Esophagus (tissue), 2 donors: ENCODE data around the gene CLHC1. TPM values are rescaled to one million over a fixed set of nuclear protein-coding genes. Genes with fewer than 3 reads are reported as not detected.
"Not testable (repeated sequence)": the region's sequence is repeated elsewhere in the genome, so short reads cannot be mapped to it uniquely, and the experiment has no call there.

ENCODE experiments used
- H3K27ac ChIP-seq, 2 donors: one replicate each; pipeline ENCODE4 v1.5.1; 2013; ENCODE audit warnings: low read depth in 2 of 2, mild to moderate bottlenecking in 2 of 2, inconsistent platforms in 1 of 2, low read length in 1 of 2, moderate library complexity in 1 of 2
- H3K27me3 ChIP-seq, 2 donors: one replicate each; pipeline ENCODE4 v1.6.1; 2013; ENCODE audit warnings: low read length in 2 of 2, control low read depth in 1 of 2, mild to moderate bottlenecking in 1 of 2; ENCODE audit not compliant: insufficient read depth in 2 of 2, control insufficient read depth in 1 of 2
- H3K36me3 ChIP-seq, 2 donors: one replicate each; pipeline ENCODE4 v1.6.1; 2013; ENCODE audit warnings: low read length in 1 of 2; ENCODE audit not compliant: control insufficient read depth in 2 of 2, insufficient read depth in 2 of 2
- H3K4me1 ChIP-seq, 2 donors: one replicate each; pipeline ENCODE4 v1.6.1; 2013; ENCODE audit warnings: low read length in 1 of 2; ENCODE audit not compliant: control insufficient read depth in 2 of 2, insufficient read depth in 2 of 2
- H3K4me3 ChIP-seq, 2 donors: one replicate each; pipeline ENCODE4 v1.5.1; 2013; ENCODE audit warnings: low read length in 2 of 2, mild to moderate bottlenecking in 2 of 2, low read depth in 1 of 2, moderate library complexity in 1 of 2
- H3K9me3 ChIP-seq, 2 donors: one replicate each; pipeline ENCODE4 v1.6.1; 2013; ENCODE audit warnings: mild to moderate bottlenecking in 2 of 2, low read depth in 1 of 2, low read length in 1 of 2, moderate library complexity in 1 of 2; ENCODE audit not compliant: control insufficient read depth in 2 of 2, insufficient read depth in 1 of 2
- WGBS, 2 donors: extraction: QIAGEN DNeasy Blood & Tissue Kit; methylation state at CpG; one replicate each; pipeline ENCODE4 v1.1.7; 2013; 5-methylcytosine and 5-hydroxymethylcytosine counted together
- polyA plus RNA-seq, 2 donors: library from polyadenylated mRNA; stranded (reverse); fragments of 200-250 nt; gene quantifications; one replicate each; pipeline ENCODE4 v1.2.3, GENCODE V29; 2013
- donor health status: healthy with polysubstance abuse.
- donor health status: Bipolar disorder and iron deficiency.

The CLHC1 gene
- polyA plus RNA-seq, 2 donors: 3.9 to 10.9 TPM

GRCh38 chr2:55148269-55148668 is 83.8 kb downstream of the CLHC1 start:
- WGBS, 2 donors: 52 to 58% methylated on average over 2 of the region's 2 CpGs
- no peak overlapping the region for H3K4me3 ChIP-seq
- H3K4me1 ChIP-seq: peaks cover 0 to 6% of the 10 kb centered on the region in 2 donors
- no peaks in the 10 kb centered on the region for H3K36me3 ChIP-seq
- no peaks in the 10 kb centered on the region for H3K27me3 ChIP-seq
- H3K27ac ChIP-seq: no peak overlapping the region
- no peaks in the 10 kb centered on the region for H3K9me3 ChIP-seq

GRCh38 chr2:55147531-55147930 is 84.6 kb downstream of the CLHC1 start:
- 92 to 95% methylated on average over 3 of the region's 3 CpGs for WGBS, 2 donors
- no peaks in the 10 kb centered on the region for H3K27me3 ChIP-seq
- H3K27ac ChIP-seq: no peak overlapping the region
- peaks cover 0 to 1% of the 10 kb centered on the region in 2 donors for H3K4me1 ChIP-seq
- H3K4me3 ChIP-seq: no peak overlapping the region
- no peaks in the 10 kb centered on the region for H3K9me3 ChIP-seq
- no peaks in the 10 kb centered on the region for H3K36me3 ChIP-seq

DNA sequence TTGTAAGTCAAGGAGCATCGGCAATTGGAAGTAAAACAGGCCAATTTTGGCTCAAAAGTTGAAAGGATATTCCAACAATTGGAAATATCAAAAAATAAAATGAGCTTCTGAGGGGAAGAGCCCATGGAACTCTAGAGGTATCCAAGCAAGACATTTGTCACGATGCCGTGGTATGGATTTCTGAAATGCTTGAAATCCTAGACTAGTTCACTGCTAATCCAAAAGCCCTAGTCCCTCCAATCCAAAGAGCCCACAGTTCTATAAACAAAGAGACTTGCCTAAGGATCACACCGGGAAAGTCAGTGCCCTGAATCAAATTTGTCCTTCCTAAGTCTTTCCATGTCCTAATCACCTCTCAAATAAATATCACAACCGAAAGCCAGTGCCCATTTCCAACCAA is 85.1 kb downstream of the CLHC1 start:
- Histone ChIP-seq H3K9me3 (no peaks in the 10 kb centered on the region), H3K27ac (no peak overlapping the region)
- WGBS, 2 donors: 90 to 92% methylated on average over 5 of the region's 5 CpGs

DNA sequence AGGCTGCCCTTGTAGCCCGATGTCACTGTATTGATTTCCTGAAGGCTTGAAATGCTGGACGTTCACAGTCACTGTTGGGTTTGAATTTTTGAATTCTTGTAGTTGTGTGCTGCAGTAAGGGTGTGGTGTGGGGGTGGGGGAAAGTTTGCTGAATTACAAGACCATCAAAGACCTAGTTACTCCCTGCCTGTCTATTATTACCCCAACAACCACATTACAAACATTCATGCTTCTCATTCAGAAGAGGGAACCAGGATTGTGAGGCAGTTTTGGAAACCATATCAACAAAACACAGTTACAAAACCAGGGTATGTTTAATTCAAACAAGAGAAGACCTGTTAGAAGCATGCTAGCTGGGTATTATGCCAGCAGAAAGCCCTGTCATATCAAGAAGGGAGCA is 85.8 kb downstream of the CLHC1 start:
- Histone ChIP-seq H3K9me3 (no peaks in the 10 kb centered on the region), H3K27me3 (no peaks in the 10 kb centered on the region), H3K27ac (no peak overlapping the region), H3K4me3 (no peak overlapping the region), H3K4me1 (peaks cover 1 to 3% of the 10 kb centered on the region in 2 donors), H3K36me3 (no peaks in the 10 kb centered on the region)
- 46 to 58% methylated on average over 2 of the region's 2 CpGs for WGBS, 2 donors

More for the DNA sequence above, 85.1 kb downstream of the CLHC1 start:
- no peak overlapping the region for H3K4me3 ChIP-seq
- peaks cover 0 to under 1% of the 10 kb centered on the region in 2 donors for H3K4me1 ChIP-seq
- H3K27me3 ChIP-seq: no peaks in the 10 kb centered on the region
- no peaks in the 10 kb centered on the region for H3K36me3 ChIP-seq

- Histone ChIP-seq H3K27ac (peak overlapping the region in 1 of 2 donors; percentile 31), H3K27me3 (no peaks in the 10 kb centered on the region), H3K36me3 (no peaks in the 10 kb centered on the region), H3K9me3 (no peaks in the 10 kb centered on the region), H3K4me3 (no peak overlapping the region), H3K4me1 (peaks cover 2 to 5% of the 10 kb centered on the region in 2 donors)
- 89% methylated on average over 12 of the region's 12 CpGs for WGBS, 2 donors
These were observed 86.9 kb downstream of the CLHC1 start for GRCh38 chr2:55144922-55145820.

- H3K36me3 ChIP-seq, H3K27me3 ChIP-seq, H3K4me3 ChIP-seq, H3K9me3 ChIP-seq, H3K27ac ChIP-seq, H3K4me1 ChIP-seq: not testable (repeated sequence)
- WGBS, 2 donors: 94 to 96% methylated on average over 2 of the region's 2 CpGs
These were observed 88.4 kb downstream of the CLHC1 start for GRCh38 chr2:55143706-55144105.

DNA sequence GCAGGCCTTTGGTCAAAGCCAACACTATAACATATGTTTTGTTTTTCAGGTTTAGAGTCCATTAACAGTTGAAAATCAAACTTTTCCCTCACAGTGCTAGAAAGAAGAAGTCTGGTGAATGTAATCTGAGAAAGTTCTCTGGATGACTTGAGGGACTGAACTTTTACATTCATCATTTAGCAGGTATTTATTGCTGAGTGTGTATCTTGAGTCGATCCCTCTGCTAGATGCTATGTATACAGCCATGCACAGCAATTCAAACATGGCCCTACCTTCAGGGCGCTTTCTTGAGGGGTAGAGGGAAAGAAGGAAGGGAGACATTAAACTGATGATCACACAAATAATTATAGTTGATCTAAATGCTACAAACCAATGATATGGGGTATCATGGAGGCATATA is 89.6 kb downstream of the CLHC1 start:
- H3K4me3 ChIP-seq: no peak overlapping the region
- no peaks in the 10 kb centered on the region for H3K36me3 ChIP-seq
- no peaks in the 10 kb centered on the region for H3K27me3 ChIP-seq
- WGBS, 2 donors: 86 to 87% methylated on average over 2 of the region's 2 CpGs
- peaks cover 2 to 5% of the 10 kb centered on the region in 2 donors for H3K4me1 ChIP-seq
- no peak overlapping the region for H3K27ac ChIP-seq
- no peaks in the 10 kb centered on the region for H3K9me3 ChIP-seq

DNA sequence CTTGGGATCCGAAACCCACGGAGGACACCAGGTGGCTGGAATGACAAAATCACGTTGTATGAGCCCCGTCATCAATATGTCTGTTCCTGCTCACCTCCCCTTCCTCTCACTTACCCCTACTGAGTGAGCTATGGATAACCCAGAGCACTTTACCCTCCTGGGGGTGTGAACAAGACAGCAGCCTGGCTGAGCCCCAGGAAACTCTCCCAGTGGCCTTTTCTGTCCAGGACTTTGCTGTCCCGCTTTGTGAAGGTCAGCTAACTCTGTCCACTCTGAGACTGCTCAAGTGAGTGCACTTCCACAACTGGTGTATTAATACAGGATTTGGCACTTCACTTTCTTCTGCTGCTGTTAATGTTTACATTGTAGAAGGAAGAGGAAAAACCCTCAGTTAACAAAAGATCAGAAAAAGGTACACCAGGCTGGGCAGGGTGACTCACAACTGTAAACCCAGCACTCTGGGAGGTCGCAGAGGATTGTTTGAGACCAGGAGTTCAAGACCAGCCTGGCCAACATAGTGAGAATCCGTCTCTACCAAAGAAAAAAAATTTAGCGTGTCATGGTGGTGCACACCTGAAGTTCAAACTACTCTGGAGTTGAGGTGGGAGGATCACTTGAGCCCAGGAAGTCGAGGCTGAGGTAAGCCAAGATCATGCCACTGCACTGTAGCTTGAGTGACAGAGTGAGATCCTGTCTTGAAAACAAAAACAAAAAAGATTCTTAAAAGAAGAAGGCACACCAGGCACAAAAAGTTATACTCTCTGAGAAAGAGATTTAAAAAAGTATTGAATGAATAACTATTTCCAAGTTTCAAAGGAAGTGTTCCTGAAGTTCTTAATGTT is 90.3 kb downstream of the CLHC1 start:
- WGBS, 2 donors: 70 to 71% methylated on average over 9 of the region's 9 CpGs
- Histone ChIP-seq H3K27ac (peak overlapping the region; percentile 8 to 42), H3K36me3 (no peaks in the 10 kb centered on the region), H3K4me3 (no peak overlapping the region), H3K9me3 (no peaks in the 10 kb centered on the region), H3K27me3 (no peaks in the 10 kb centered on the region), H3K4me1 (peaks cover 2 to 5% of the 10 kb centered on the region in 2 donors)

DNA sequence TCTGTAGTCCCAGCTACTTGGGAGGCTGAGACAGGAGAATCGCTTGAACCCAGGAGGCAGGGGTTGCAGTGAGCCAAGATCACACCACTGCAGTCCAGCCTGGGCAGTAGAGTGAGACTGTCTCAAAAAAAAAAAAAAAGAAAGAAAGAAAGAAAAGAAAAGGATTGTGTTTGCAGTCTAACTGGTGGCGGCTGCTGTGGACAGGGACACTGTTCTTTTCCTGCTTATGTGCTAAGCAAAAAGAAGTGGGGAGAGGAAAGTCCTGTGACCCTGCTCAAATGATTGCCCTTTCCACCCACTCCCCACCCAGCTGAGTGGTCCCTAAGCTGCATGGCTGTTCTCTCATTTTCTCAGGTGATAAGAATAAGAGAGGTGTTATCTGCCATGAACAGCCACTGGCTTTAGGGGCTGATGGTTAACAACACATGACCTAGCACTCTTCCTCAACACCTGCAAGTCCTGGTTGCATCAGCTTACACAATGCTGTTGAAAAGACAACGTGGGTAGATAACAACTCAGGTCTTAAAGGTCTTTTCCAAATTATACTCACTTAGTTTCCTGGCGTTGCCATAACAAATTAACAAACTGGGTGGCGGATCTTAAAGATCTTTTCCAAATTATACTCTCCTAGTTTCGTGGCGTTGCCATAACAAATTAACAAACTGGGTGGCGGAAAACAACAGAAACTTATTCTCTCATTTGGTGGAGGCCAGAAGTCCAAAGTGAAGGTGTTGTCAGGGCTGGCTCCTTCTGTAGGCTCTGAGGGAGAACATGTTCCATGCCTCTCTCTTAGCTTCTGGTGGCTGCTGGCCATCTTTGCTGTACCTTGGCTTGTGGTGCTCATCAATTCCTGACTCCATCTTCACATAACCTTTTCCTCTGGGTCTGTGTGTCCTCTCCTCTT is 91.5 kb downstream of the CLHC1 start:
- Histone ChIP-seq H3K4me3 (no peak overlapping the region), H3K27me3 (no peaks in the 10 kb centered on the region), H3K4me1 (peaks cover 2 to 5% of the 10 kb centered on the region in 2 donors), H3K27ac (peak overlapping the region in 1 of 2 donors; percentile 27), H3K36me3 (no peaks in the 10 kb centered on the region), H3K9me3 (no peaks in the 10 kb centered on the region)
- WGBS, 2 donors: 51 to 61% methylated on average over 8 of the region's 8 CpGs
